Retinal pigment epithelial cell (primary cell): ENCODE results near the gene MYL6.

Experiments used
- DNase-seq: peaks from one replicate; pipeline ENCODE4 v3.0.0-alpha.2; 2010; ENCODE audit warnings: low read depth
- H3K4me3 ChIP-seq: 2 replicates; pipeline ENCODE4 v1.5.1; 2011; ENCODE audit warnings: mild to moderate bottlenecking, low read length, control low read depth, moderate library complexity
- CTCF ChIP-seq: conservative IDR thresholded peaks from 2 replicates; pipeline ENCODE4 v1.5.1; 2011; ENCODE audit warnings: low read depth, low read length, control low read depth, inconsistent platforms

MYL6 gene

GRCh38 chr12:56143870-56144269 lies 14.3 kb upstream of the MYL6 start:
- TF ChIP-seq CTCF: no peak
- H3K4me3 ChIP-seq: no peak overlapping the region
- no peak for DNase-seq

GRCh38 chr12:56145217-56145616 lies 12.9 kb upstream of the MYL6 start:
- no peak for DNase-seq
- no peak overlapping the region for H3K4me3 ChIP-seq
- TF ChIP-seq CTCF: no peak

- no peak for TF ChIP-seq CTCF
- no peak overlapping the region for H3K4me3 ChIP-seq
- DNase-seq: no peak
These were observed 11.4 kb upstream of the MYL6 start for GRCh38 chr12:56146492-56147460.

- TF ChIP-seq CTCF: no peak
- DNase-seq: no peak
- no peak overlapping the region for H3K4me3 ChIP-seq
These were observed 7.6 kb upstream of the MYL6 start for GRCh38 chr12:56150563-56150962.

- peak overlapping the region; percentile 82 for H3K4me3 ChIP-seq
- DNase-seq: no peak
- peak; percentile 59 for TF ChIP-seq CTCF
These were observed 6.5 kb upstream of the MYL6 start for GRCh38 chr12:56151672-56152131.

- peak; percentile 63 for DNase-seq
- H3K4me3 ChIP-seq: peak within 1 kb of the TSS; percentile 82
- TF ChIP-seq CTCF: no peak
These were observed 5.9 kb upstream of the MYL6 start, which contains the start of gene MYL6B for GRCh38 chr12:56152132-56152755. Gene MYL6B (plus strand): TSS chr12:56152587. CDS start chr12:56153919, 1,332 bp downstream.
